ENCODE data around the gene EPB41L4B.
A peak's percentile ranks its signal among the peaks of the same experiment; 100 is the strongest.

EPB41L4B gene

GRCh38 chr9:109273869-109274268 is 47.0 kb downstream of the EPB41L4B start:
- no peak overlapping the region for H3K27ac ChIP-seq (ENCODE audit: low read depth, low read length)
- no peaks in the 10 kb centered on the region for H3K36me3 ChIP-seq (ENCODE audit: control insufficient read depth in 1 of 2, insufficient read depth in 2 of 2, low read length in 2 of 2)
- no peak overlapping the region for H3K4me3 ChIP-seq (ENCODE audit: low read depth in 1 of 2, low read length in 2 of 2)
- H3K4me1 ChIP-seq (ENCODE audit: control insufficient read depth in 1 of 2, insufficient read depth in 2 of 2, low read length in 2 of 2), result peaks cover 41% of the 10 kb centered on the region in 2 donors
- no peaks in the 10 kb centered on the region for H3K9me3 ChIP-seq (ENCODE audit: control insufficient read depth in 1 of 2, low read length in 2 of 2)
- H3K27me3 ChIP-seq (ENCODE audit: control insufficient read depth in 1 of 2, insufficient read depth in 2 of 2, low read length in 2 of 2), result no peaks in the 10 kb centered on the region
- peak overlapping the region in 1 of 2 donors; percentile 28 for H3K9ac ChIP-seq (ENCODE audit: low read depth in 1 of 2, low read length in 2 of 2)

- Histone ChIP-seq H3K4me1 (ENCODE audit: control insufficient read depth in 1 of 2, insufficient read depth in 2 of 2, low read length in 2 of 2) (peaks cover 32 to 38% of the 10 kb centered on the region in 2 donors), H3K4me3 (ENCODE audit: low read depth in 1 of 2, low read length in 2 of 2) (no peak overlapping the region), H3K27ac (ENCODE audit: low read depth, low read length) (no peak overlapping the region)
Measured at GRCh38 chr9:109272745-109273144, 48.1 kb downstream of the EPB41L4B start.

GRCh38 chr9:109272045-109272444 is 48.8 kb downstream of the EPB41L4B start:
- Histone ChIP-seq H3K4me1 (ENCODE audit: control insufficient read depth in 1 of 2, insufficient read depth in 2 of 2, low read length in 2 of 2) (peaks cover 25 to 31% of the 10 kb centered on the region in 2 donors), H3K9me3 (ENCODE audit: control insufficient read depth in 1 of 2, low read length in 2 of 2) (no peaks in the 10 kb centered on the region), H3K9ac (ENCODE audit: low read depth in 1 of 2, low read length in 2 of 2) (no peak overlapping the region), H3K4me3 (ENCODE audit: low read depth in 1 of 2, low read length in 2 of 2) (no peak overlapping the region), H3K36me3 (ENCODE audit: control insufficient read depth in 1 of 2, insufficient read depth in 2 of 2, low read length in 2 of 2) (no peaks in the 10 kb centered on the region), H3K27ac (ENCODE audit: low read depth, low read length) (no peak overlapping the region), H3K27me3 (ENCODE audit: control insufficient read depth in 1 of 2, insufficient read depth in 2 of 2, low read length in 2 of 2) (no peaks in the 10 kb centered on the region)

More at GRCh38 chr9:109272745-109273144, 48.1 kb downstream of the EPB41L4B start:
- no peaks in the 10 kb centered on the region for H3K27me3 ChIP-seq (ENCODE audit: control insufficient read depth in 1 of 2, insufficient read depth in 2 of 2, low read length in 2 of 2)
- no peaks in the 10 kb centered on the region for H3K9me3 ChIP-seq (ENCODE audit: control insufficient read depth in 1 of 2, low read length in 2 of 2)
- no peaks in the 10 kb centered on the region for H3K36me3 ChIP-seq (ENCODE audit: control insufficient read depth in 1 of 2, insufficient read depth in 2 of 2, low read length in 2 of 2)
- no peak overlapping the region for H3K9ac ChIP-seq (ENCODE audit: low read depth in 1 of 2, low read length in 2 of 2)

GRCh38 chr9:109270971-109271925 is 49.6 kb downstream of the EPB41L4B start:
- Histone ChIP-seq H3K27me3 (ENCODE audit: control insufficient read depth in 1 of 2, insufficient read depth in 2 of 2, low read length in 2 of 2) (no peaks in the 10 kb centered on the region), H3K36me3 (ENCODE audit: control insufficient read depth in 1 of 2, insufficient read depth in 2 of 2, low read length in 2 of 2) (no peaks in the 10 kb centered on the region), H3K9me3 (ENCODE audit: control insufficient read depth in 1 of 2, low read length in 2 of 2) (no peaks in the 10 kb centered on the region), H3K9ac (ENCODE audit: low read depth in 1 of 2, low read length in 2 of 2) (no peak overlapping the region), H3K4me1 (ENCODE audit: control insufficient read depth in 1 of 2, insufficient read depth in 2 of 2, low read length in 2 of 2) (peaks cover 23 to 28% of the 10 kb centered on the region in 2 donors), H3K4me3 (ENCODE audit: low read depth in 1 of 2, low read length in 2 of 2) (no peak overlapping the region), H3K27ac (ENCODE audit: low read depth, low read length) (no peak overlapping the region)

GRCh38 chr9:109270441-109270840 is 50.4 kb downstream of the EPB41L4B start:
- H3K27ac ChIP-seq (ENCODE audit: low read depth, low read length), result no peak overlapping the region
- no peaks in the 10 kb centered on the region for H3K36me3 ChIP-seq (ENCODE audit: control insufficient read depth in 1 of 2, insufficient read depth in 2 of 2, low read length in 2 of 2)
- no peak overlapping the region for H3K9ac ChIP-seq (ENCODE audit: low read depth in 1 of 2, low read length in 2 of 2)
- peaks cover 19 to 26% of the 10 kb centered on the region in 2 donors for H3K4me1 ChIP-seq (ENCODE audit: control insufficient read depth in 1 of 2, insufficient read depth in 2 of 2, low read length in 2 of 2)
- H3K9me3 ChIP-seq (ENCODE audit: control insufficient read depth in 1 of 2, low read length in 2 of 2), result no peaks in the 10 kb centered on the region
- H3K4me3 ChIP-seq (ENCODE audit: low read depth in 1 of 2, low read length in 2 of 2), result no peak overlapping the region
- no peaks in the 10 kb centered on the region for H3K27me3 ChIP-seq (ENCODE audit: control insufficient read depth in 1 of 2, insufficient read depth in 2 of 2, low read length in 2 of 2)

GRCh38 chr9:109269839-109270238 is 51.0 kb downstream of the EPB41L4B start:
- Histone ChIP-seq H3K27me3 (ENCODE audit: control insufficient read depth in 1 of 2, insufficient read depth in 2 of 2, low read length in 2 of 2) (no peaks in the 10 kb centered on the region), H3K36me3 (ENCODE audit: control insufficient read depth in 1 of 2, insufficient read depth in 2 of 2, low read length in 2 of 2) (no peaks in the 10 kb centered on the region), H3K4me3 (ENCODE audit: low read depth in 1 of 2, low read length in 2 of 2) (no peak overlapping the region), H3K9ac (ENCODE audit: low read depth in 1 of 2, low read length in 2 of 2) (no peak overlapping the region), H3K27ac (ENCODE audit: low read depth, low read length) (no peak overlapping the region), H3K4me1 (ENCODE audit: control insufficient read depth in 1 of 2, insufficient read depth in 2 of 2, low read length in 2 of 2) (peaks cover 14 to 20% of the 10 kb centered on the region in 2 donors), H3K9me3 (ENCODE audit: control insufficient read depth in 1 of 2, low read length in 2 of 2) (no peaks in the 10 kb centered on the region)

- Histone ChIP-seq H3K27ac (ENCODE audit: low read depth, low read length) (no peak overlapping the region), H3K4me1 (ENCODE audit: control insufficient read depth in 1 of 2, insufficient read depth in 2 of 2, low read length in 2 of 2) (peaks cover 8 to 13% of the 10 kb centered on the region in 2 donors)
Measured at GRCh38 chr9:109269081-109269480, 51.8 kb downstream of the EPB41L4B start.

GRCh38 chr9:109267555-109267954 is 53.3 kb downstream of the EPB41L4B start:
- Histone ChIP-seq H3K27me3 (ENCODE audit: control insufficient read depth in 1 of 2, insufficient read depth in 2 of 2, low read length in 2 of 2) (no peaks in the 10 kb centered on the region), H3K9me3 (ENCODE audit: control insufficient read depth in 1 of 2, low read length in 2 of 2) (no peaks in the 10 kb centered on the region), H3K9ac (ENCODE audit: low read depth in 1 of 2, low read length in 2 of 2) (no peak overlapping the region), H3K27ac (ENCODE audit: low read depth, low read length) (no peak overlapping the region), H3K4me1 (ENCODE audit: control insufficient read depth in 1 of 2, insufficient read depth in 2 of 2, low read length in 2 of 2) (no peaks in the 10 kb centered on the region), H3K36me3 (ENCODE audit: control insufficient read depth in 1 of 2, insufficient read depth in 2 of 2, low read length in 2 of 2) (peaks cover 0 to 2% of the 10 kb centered on the region in 2 donors), H3K4me3 (ENCODE audit: low read depth in 1 of 2, low read length in 2 of 2) (no peak overlapping the region)

More at GRCh38 chr9:109269081-109269480, 51.8 kb downstream of the EPB41L4B start:
- H3K36me3 ChIP-seq (ENCODE audit: control insufficient read depth in 1 of 2, insufficient read depth in 2 of 2, low read length in 2 of 2), result no peaks in the 10 kb centered on the region
- no peak overlapping the region for H3K4me3 ChIP-seq (ENCODE audit: low read depth in 1 of 2, low read length in 2 of 2)
- no peaks in the 10 kb centered on the region for H3K27me3 ChIP-seq (ENCODE audit: control insufficient read depth in 1 of 2, insufficient read depth in 2 of 2, low read length in 2 of 2)
- H3K9me3 ChIP-seq (ENCODE audit: control insufficient read depth in 1 of 2, low read length in 2 of 2), result no peaks in the 10 kb centered on the region
- H3K9ac ChIP-seq (ENCODE audit: low read depth in 1 of 2, low read length in 2 of 2), result no peak overlapping the region

GRCh38 chr9:109264877-109265587 is 55.8 kb downstream of the EPB41L4B start:
- H3K36me3 ChIP-seq (ENCODE audit: control insufficient read depth in 1 of 2, insufficient read depth in 2 of 2, low read length in 2 of 2), result peaks cover 0 to 2% of the 10 kb centered on the region in 2 donors
- no peaks in the 10 kb centered on the region for H3K4me1 ChIP-seq (ENCODE audit: control insufficient read depth in 1 of 2, insufficient read depth in 2 of 2, low read length in 2 of 2)
- H3K4me3 ChIP-seq (ENCODE audit: low read depth in 1 of 2, low read length in 2 of 2), result no peak overlapping the region
- H3K9ac ChIP-seq (ENCODE audit: low read depth in 1 of 2, low read length in 2 of 2), result no peak overlapping the region
- no peaks in the 10 kb centered on the region for H3K9me3 ChIP-seq (ENCODE audit: control insufficient read depth in 1 of 2, low read length in 2 of 2)
- H3K27ac ChIP-seq (ENCODE audit: low read depth, low read length), result no peak overlapping the region
- no peaks in the 10 kb centered on the region for H3K27me3 ChIP-seq (ENCODE audit: control insufficient read depth in 1 of 2, insufficient read depth in 2 of 2, low read length in 2 of 2)

- Histone ChIP-seq H3K36me3 (ENCODE audit: control insufficient read depth in 1 of 2, insufficient read depth in 2 of 2, low read length in 2 of 2) (peaks cover 0 to 2% of the 10 kb centered on the region in 2 donors), H3K27me3 (ENCODE audit: control insufficient read depth in 1 of 2, insufficient read depth in 2 of 2, low read length in 2 of 2) (no peaks in the 10 kb centered on the region), H3K9ac (ENCODE audit: low read depth in 1 of 2, low read length in 2 of 2) (no peak overlapping the region), H3K4me1 (ENCODE audit: control insufficient read depth in 1 of 2, insufficient read depth in 2 of 2, low read length in 2 of 2) (no peaks in the 10 kb centered on the region), H3K4me3 (ENCODE audit: low read depth in 1 of 2, low read length in 2 of 2) (no peak overlapping the region), H3K27ac (ENCODE audit: low read depth, low read length) (no peak overlapping the region), H3K9me3 (ENCODE audit: control insufficient read depth in 1 of 2, low read length in 2 of 2) (no peaks in the 10 kb centered on the region)
Measured at GRCh38 chr9:109263358-109263757, 57.5 kb downstream of the EPB41L4B start.

Data from duodenal mucosa (tissue), 2 donors.